Large intestine (tissue), 3 donors: ENCODE results near the gene AMIGO3. TPM values are rescaled to one million over a fixed set of nuclear protein-coding genes. Genes with fewer than 3 reads are reported as not detected.

Experiments used
- DNase-seq, 2 donors: peaks; one replicate each; pipeline versions ENCODE4 v3.0.0 to v3.0.0-alpha.2; 2013
- H3K27ac ChIP-seq: one replicate; pipeline ENCODE4 v1.5.1; 2013; ENCODE audit warnings: low read length
- H3K27me3 ChIP-seq: 2 replicates; pipeline ENCODE4 v1.6.1; 2013; ENCODE audit warnings: low read length; ENCODE audit not compliant: control insufficient read depth, insufficient read depth
- H3K36me3 ChIP-seq: 2 replicates; pipeline ENCODE4 v1.6.1; 2013; ENCODE audit warnings: low read length; ENCODE audit not compliant: control insufficient read depth, insufficient read depth
- H3K4me1 ChIP-seq: one replicate; pipeline ENCODE4 v1.6.1; 2013; ENCODE audit warnings: low read length; ENCODE audit not compliant: control insufficient read depth, insufficient read depth
- H3K4me3 ChIP-seq: one replicate; pipeline ENCODE4 v1.5.1; 2013; ENCODE audit warnings: low read length
- H3K9me3 ChIP-seq: one replicate; pipeline ENCODE4 v1.6.1; 2013; ENCODE audit warnings: mild to moderate bottlenecking, low read depth, low read length, moderate library complexity; ENCODE audit not compliant: control insufficient read depth
- WGBS: methylation state at CpG from one replicate; pipeline ENCODE4 v1.1.5; 2013; ENCODE audit warnings: low lambda C conversion rate; ENCODE audit not compliant: insufficient coverage; 5-methylcytosine and 5-hydroxymethylcytosine counted together
- polyA plus RNA-seq: library from polyadenylated mRNA; unstranded; fragments of 120-200 nt; gene quantifications from one replicate; pipeline ENCODE4 v1.2.1, GENCODE V29; 2013

AMIGO3 gene
- polyA plus RNA-seq, 1 donor = 1.3 TPM

DNA sequence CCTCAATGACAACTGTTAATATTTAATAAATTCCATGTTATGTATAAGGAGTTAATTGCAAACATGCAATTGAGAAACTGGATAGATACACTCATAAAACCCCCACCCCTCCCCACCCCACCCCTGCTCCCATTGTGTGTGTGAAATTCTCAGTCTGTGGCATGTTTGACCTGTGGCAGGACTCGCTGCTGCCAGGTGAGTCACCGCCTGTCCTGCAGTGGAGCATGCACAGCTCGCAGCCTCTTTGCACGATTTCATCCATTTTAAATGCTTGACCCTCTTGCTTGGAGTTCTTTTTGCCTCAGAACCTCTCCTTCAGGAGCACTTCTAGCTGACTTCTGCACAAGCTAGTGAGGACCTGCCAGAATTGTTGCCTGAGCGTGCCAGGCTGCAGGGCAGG is 50.6 kb downstream of the AMIGO3 start:
- peaks cover 18% of the 10 kb centered on the region for H3K4me1 ChIP-seq
- no peak overlapping the region for H3K4me3 ChIP-seq
- no peaks in the 10 kb centered on the region for H3K27me3 ChIP-seq
- DNase-seq = no peak
- no peak overlapping the region for H3K27ac ChIP-seq
- H3K36me3 ChIP-seq = no peaks in the 10 kb centered on the region
- H3K9me3 ChIP-seq = peaks cover 5% of the 10 kb centered on the region
- no CpG with 5 or more reads among the region's 5 CpGs for WGBS

- no peaks in the 10 kb centered on the region for H3K27me3 ChIP-seq
- peak in 1 of 2 donors; percentile 34 for DNase-seq
- H3K4me3 ChIP-seq = no peak overlapping the region
- H3K9me3 ChIP-seq = peaks cover 2% of the 10 kb centered on the region
- no CpG with 5 or more reads among the region's 5 CpGs for WGBS
- H3K27ac ChIP-seq = no peak overlapping the region
- H3K4me1 ChIP-seq = peaks cover 17% of the 10 kb centered on the region
- H3K36me3 ChIP-seq = no peaks in the 10 kb centered on the region
These were observed 51.1 kb downstream of the AMIGO3 start for GRCh38 chr3:49668414-49668797.

DNA sequence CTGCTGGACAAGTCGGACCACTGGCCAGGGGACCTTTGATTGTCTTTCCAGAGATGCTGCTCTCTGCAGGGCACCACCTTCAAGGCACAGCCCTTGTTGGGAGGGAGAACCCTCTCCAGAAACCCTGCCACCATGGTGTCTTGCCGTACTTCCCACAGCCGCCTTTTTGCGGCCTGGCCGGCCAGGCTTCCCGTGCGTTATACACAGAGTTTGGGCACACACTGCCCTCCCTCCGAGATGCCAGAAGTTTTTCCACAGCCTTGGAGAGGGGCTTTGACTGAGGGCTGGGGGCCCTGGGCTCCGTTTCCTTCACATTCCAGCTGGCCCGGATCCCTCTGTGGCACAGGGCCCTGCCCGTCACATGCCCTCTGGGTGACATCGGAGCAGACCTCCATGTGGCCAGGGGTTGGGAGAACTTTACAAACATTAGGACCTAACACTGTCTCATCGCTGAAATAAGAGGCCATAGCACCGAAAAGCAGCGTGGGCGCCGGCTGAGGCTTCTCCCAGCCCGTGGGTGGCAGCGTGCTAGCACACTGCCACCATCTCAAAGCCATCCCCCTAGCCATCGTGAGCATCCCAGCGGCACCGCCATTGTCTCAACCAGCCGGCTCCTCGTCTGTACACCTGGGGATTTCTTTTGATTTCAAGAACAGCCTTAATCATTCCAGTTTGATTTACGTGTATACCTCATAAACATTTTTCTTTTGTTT is 51.6 kb downstream of the AMIGO3 start:
- no peaks in the 10 kb centered on the region for H3K36me3 ChIP-seq
- H3K27me3 ChIP-seq = no peaks in the 10 kb centered on the region
- H3K4me1 ChIP-seq = peaks cover 12% of the 10 kb centered on the region
- 50% methylated on average over 2 of the region's 25 CpGs for WGBS
- no peak overlapping the region for H3K27ac ChIP-seq
- no peaks in the 10 kb centered on the region for H3K9me3 ChIP-seq
- DNase-seq = no peak
- H3K4me3 ChIP-seq = no peak overlapping the region

Other genes starting within 250 kb of the AMIGO3 start
- gene DAG1, start 249.4 kb downstream of the AMIGO3 start, polyA plus RNA-seq = 41.7 TPM
- 1.3 TPM for gene BSN, start 165.2 kb downstream of the AMIGO3 start, polyA plus RNA-seq
- 84.3 TPM for gene APEH, start 45.3 kb downstream of the AMIGO3 start, polyA plus RNA-seq
- 464 TPM for gene MST1, start 30.2 kb downstream of the AMIGO3 start, polyA plus RNA-seq
- gene RNF123, start 30.1 kb downstream of the AMIGO3 start, polyA plus RNA-seq = 35.6 TPM
- 17.8 TPM for gene GMPPB, start 4.3 kb upstream of the AMIGO3 start, polyA plus RNA-seq
- 27.1 TPM for gene IP6K1, start 66.9 kb upstream of the AMIGO3 start, polyA plus RNA-seq
- gene CDHR4, start 80.2 kb upstream of the AMIGO3 start, polyA plus RNA-seq = 0.10 TPM
- gene INKA1, start 83.6 kb upstream of the AMIGO3 start, polyA plus RNA-seq = 4.6 TPM
- gene UBA7, start 94.3 kb upstream of the AMIGO3 start, polyA plus RNA-seq = 60.4 TPM
- gene TRAIP, start 136.9 kb upstream of the AMIGO3 start, polyA plus RNA-seq = 7.4 TPM
- 21.2 TPM for gene CAMKV, start 150.2 kb upstream of the AMIGO3 start, polyA plus RNA-seq
- gene MST1R, start 184.2 kb upstream of the AMIGO3 start, polyA plus RNA-seq = 49.8 TPM
- 19.5 TPM for gene MON1A, start 210.1 kb upstream of the AMIGO3 start, polyA plus RNA-seq
- gene RBM6, start 220.5 kb upstream of the AMIGO3 start, polyA plus RNA-seq = 153 TPM